OCI-LY7 (cell line): ENCODE measurements around the gene CUL2.

Source experiments
- EZH2phosphoT487 ChIP-seq: fragments of 200-600 bp; sonication (generic); IDR thresholded peaks from 2 replicates; pipeline ENCODE4 v1.6.1; 2018; ENCODE audit warnings: low read depth, borderline replicate concordance, mild to moderate bottlenecking, mixed run types, antibody characterized with exemption, low read length, moderate library complexity, mixed read lengths
- TF ChIP-seq, protein P1 (sequence below): fragments of 200-600 bp; sonication (generic); conservative IDR thresholded peaks from 2 replicates; pipeline ENCODE4 v1.5.1; 2014; ENCODE audit warnings: mild to moderate bottlenecking, antibody characterized with exemption, low read length, moderate library complexity, mixed read lengths

DNA sequence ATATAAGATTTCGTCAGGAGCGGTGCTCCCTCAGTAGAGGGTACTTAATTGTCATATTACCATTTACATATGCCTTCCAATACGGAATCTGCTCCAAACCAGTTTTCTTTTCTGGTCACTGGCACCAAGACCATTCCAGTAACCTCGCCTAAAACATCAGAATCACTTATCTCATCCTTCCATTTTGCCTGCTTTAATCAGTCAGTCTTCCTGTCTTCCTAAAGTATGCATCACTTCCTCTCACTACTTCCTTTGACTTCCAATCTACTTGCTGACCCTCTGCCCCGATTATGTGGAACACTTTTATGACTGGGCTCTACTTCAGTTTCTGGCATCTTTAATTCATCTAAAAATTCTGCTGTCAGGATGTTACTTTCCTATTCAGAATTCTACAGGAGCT, 33.5 kb downstream of the CUL2 start:
- TF ChIP-seq, protein P1, sequence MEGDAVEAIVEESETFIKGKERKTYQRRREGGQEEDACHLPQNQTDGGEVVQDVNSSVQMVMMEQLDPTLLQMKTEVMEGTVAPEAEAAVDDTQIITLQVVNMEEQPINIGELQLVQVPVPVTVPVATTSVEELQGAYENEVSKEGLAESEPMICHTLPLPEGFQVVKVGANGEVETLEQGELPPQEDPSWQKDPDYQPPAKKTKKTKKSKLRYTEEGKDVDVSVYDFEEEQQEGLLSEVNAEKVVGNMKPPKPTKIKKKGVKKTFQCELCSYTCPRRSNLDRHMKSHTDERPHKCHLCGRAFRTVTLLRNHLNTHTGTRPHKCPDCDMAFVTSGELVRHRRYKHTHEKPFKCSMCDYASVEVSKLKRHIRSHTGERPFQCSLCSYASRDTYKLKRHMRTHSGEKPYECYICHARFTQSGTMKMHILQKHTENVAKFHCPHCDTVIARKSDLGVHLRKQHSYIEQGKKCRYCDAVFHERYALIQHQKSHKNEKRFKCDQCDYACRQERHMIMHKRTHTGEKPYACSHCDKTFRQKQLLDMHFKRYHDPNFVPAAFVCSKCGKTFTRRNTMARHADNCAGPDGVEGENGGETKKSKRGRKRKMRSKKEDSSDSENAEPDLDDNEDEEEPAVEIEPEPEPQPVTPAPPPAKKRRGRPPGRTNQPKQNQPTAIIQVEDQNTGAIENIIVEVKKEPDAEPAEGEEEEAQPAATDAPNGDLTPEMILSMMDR, result no peak
- no peak for TF ChIP-seq EZH2phosphoT487
